Aorta (tissue), 5 donors: ENCODE measurements around the gene PBOV1. TPM values are rescaled to one million over a fixed set of nuclear protein-coding genes. Genes with fewer than 3 reads are reported as not detected.

Experiments used
- ATAC-seq: fragments of 200-7000 bp; cut with Tn5 transposase; one replicate; pipeline ENCODE4 v1.9.1; 2022; ENCODE audit warnings: moderate library complexity; ENCODE audit not compliant: low FRiP score
- DNase-seq, 2 donors: peaks; one replicate each; pipeline ENCODE4 v3.0.0-alpha.2; 2020
- H3K27ac ChIP-seq, 2 donors: one replicate each; pipeline ENCODE4 v1.5.1; 2013; ENCODE audit warnings: low read length in 2 of 2, mild to moderate bottlenecking in 2 of 2, moderate library complexity in 2 of 2, control low read depth in 1 of 2, inconsistent platforms in 1 of 2, low read depth in 1 of 2
- H3K27me3 ChIP-seq, 2 donors: one replicate each; pipeline ENCODE4 v1.6.1; 2013; ENCODE audit warnings: control low read depth in 1 of 2, low read length in 1 of 2, mild to moderate bottlenecking in 1 of 2, moderate library complexity in 1 of 2; ENCODE audit not compliant: insufficient read depth in 2 of 2, control insufficient read depth in 1 of 2
- H3K36me3 ChIP-seq, 2 donors: one replicate each; pipeline ENCODE4 v1.6.1; 2013; ENCODE audit warnings: control low read depth in 1 of 2, low read length in 1 of 2, mild to moderate bottlenecking in 1 of 2; ENCODE audit not compliant: insufficient read depth in 2 of 2, control insufficient read depth in 1 of 2
- H3K4me1 ChIP-seq, 2 donors: one replicate each; pipeline ENCODE4 v1.6.1; 2013; ENCODE audit warnings: low read length in 2 of 2, control low read depth in 1 of 2, mild to moderate bottlenecking in 1 of 2, moderate library complexity in 1 of 2; ENCODE audit not compliant: insufficient read depth in 2 of 2, control insufficient read depth in 1 of 2
- H3K4me3 ChIP-seq, 2 donors: one replicate each; pipeline ENCODE4 v1.5.1; 2013; ENCODE audit warnings: low read length in 2 of 2, control low read depth in 1 of 2, mild to moderate bottlenecking in 1 of 2
- H3K9me3 ChIP-seq: one replicate; pipeline ENCODE4 v1.6.1; 2013; ENCODE audit warnings: mild to moderate bottlenecking, low read length; ENCODE audit not compliant: control insufficient read depth
- WGBS, 2 donors: extraction: QIAGEN DNeasy Blood & Tissue Kit; methylation state at CpG; one replicate each; pipeline ENCODE4 v1.1.7; 2013; 5-methylcytosine and 5-hydroxymethylcytosine counted together
- intact Hi-C, 2 donors: fragments of 100-400 bp; cut with DNase I; formaldehyde crosslinking; loops; one replicate each; pipeline versions ENCODE4 v1.14.2 to v1.15.0; 2022
- polyA plus RNA-seq, 2 donors: library from polyadenylated mRNA; stranded (reverse); fragments of 200-250 nt; gene quantifications; one replicate each; pipeline ENCODE4 v1.2.3, GENCODE V29; 2013
- total RNA-seq, 2 donors: library from RNA; stranded (reverse); fragmentation: NEBNext Ultra II Directional; extraction: Animal tissue kit (Norgen Biotek cat#: 25700); gene quantifications; one replicate each; pipeline ENCODE4 v1.2.1, GENCODE V29; 2021
- donor health status: healthy with polysubstance abuse.
- donor health status: Bipolar disorder and iron deficiency.
- donor health status: DM: no; HTN: no; CAD: no.
- donor health status: DM: no; HTN: no; CAD: no.
- donor health status: DM: yes; HTN: yes; CAD: no.

Gene PBOV1
- total and polyA plus RNA-seq, 4 donors, result not detected

DNA sequence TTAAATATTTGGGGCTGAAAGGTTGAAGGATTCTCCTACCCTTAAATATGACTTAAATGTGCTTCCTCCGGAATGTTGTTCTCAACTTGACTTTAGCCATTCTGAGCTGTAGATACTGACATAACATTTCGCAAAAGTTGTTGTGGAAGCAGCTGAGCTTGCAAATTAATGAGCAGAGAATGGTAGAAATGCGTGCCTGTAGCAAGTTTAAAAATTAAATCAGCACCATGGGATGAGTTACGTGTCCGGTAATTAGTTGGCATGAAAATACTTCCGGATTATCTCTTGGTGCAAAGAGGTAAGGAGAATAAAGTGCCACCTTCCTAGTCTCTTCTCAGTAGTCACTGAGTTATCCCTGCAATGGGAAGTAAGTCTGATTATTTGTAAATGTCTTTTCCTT lies 23.6 kb upstream of the PBOV1 start:
- Histone ChIP-seq H3K27ac (no peak overlapping the region), H3K9me3 (no peaks in the 10 kb centered on the region), H3K4me3 (no peak overlapping the region), H3K27me3 (no peaks in the 10 kb centered on the region), H3K4me1 (no peaks in the 10 kb centered on the region), H3K36me3 (no peaks in the 10 kb centered on the region)
- intact Hi-C loops, result no loop called here
- DNase-seq, result no peak
- no peak for ATAC-seq
- WGBS, 2 donors, result 93 to 96% methylated on average over 6 of the region's 6 CpGs

DNA sequence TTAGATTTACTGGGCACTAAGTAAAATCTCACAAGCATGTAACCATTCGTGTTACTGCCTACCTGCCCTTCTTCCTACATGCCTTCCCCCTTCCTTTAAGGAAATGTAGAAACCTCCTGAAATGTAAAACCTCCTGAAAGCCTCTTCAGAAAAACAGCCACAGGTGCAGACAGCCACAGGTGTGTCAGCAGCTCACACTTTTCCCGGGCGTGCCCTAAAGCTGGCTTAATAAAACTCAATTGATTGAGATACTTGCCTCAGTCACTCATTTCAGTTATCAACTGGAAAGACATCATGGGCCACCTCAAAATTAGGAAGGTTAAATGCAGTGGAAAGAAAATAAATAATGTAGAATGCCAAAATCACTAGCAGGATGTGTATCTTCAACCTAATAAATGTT lies 23.1 kb upstream of the PBOV1 start:
- H3K9me3 ChIP-seq, result no peaks in the 10 kb centered on the region
- H3K4me3 ChIP-seq, result no peak overlapping the region
- no peaks in the 10 kb centered on the region for H3K36me3 ChIP-seq
- no peaks in the 10 kb centered on the region for H3K27me3 ChIP-seq
- no peak overlapping the region for H3K27ac ChIP-seq
- H3K4me1 ChIP-seq, result no peaks in the 10 kb centered on the region
- 91 to 94% methylated on average over 3 of the region's 3 CpGs for WGBS, 2 donors
- ATAC-seq (no peak), DNase-seq (no peak)
- intact Hi-C loops, result no loop called here

DNA sequence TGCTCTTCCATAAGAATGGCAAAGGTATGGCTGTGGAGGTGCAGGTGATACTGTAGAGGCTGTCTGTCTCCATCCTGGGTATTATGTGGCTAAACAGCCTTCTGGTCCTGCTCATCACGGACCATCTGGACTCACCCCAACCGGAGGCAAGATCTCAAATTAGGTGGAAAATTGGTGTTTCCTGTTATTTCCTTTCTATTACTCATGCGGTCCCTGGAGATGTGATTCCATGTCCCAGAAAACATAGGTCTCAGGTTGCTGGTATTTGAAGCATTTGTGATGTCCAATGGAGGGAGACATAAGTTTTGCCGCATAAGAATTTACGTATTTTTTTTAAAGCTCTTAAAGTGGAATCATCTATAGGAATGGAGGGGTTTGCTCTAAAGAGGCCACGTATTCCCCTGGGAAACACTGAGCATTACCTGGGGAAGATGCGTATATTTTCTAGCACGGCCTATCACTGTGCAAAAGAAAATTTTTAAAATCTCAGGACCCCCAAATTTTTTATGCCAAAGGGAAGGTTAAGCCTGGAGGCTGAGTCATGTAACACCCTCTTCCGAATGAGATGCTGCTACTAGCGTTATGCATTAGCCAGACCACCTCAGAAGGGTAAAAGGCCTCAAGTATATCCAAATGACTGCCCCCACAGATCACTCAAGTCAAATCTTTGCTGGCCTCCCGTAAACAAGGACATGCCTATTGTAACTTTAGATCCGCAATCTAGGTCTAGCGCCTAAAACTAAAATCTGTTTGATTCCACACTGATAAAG lies 22.4 kb upstream of the PBOV1 start:
- ATAC-seq (no peak), DNase-seq (no peak)
- H3K9me3 ChIP-seq, result no peaks in the 10 kb centered on the region
- H3K27ac ChIP-seq, result no peak overlapping the region
- no peaks in the 10 kb centered on the region for H3K36me3 ChIP-seq
- H3K4me3 ChIP-seq, result no peak overlapping the region
- WGBS, 2 donors, result 81 to 82% methylated on average over 13 of the region's 13 CpGs
- no peaks in the 10 kb centered on the region for H3K4me1 ChIP-seq
- intact Hi-C loops, result no loop called here
- no peaks in the 10 kb centered on the region for H3K27me3 ChIP-seq

DNA sequence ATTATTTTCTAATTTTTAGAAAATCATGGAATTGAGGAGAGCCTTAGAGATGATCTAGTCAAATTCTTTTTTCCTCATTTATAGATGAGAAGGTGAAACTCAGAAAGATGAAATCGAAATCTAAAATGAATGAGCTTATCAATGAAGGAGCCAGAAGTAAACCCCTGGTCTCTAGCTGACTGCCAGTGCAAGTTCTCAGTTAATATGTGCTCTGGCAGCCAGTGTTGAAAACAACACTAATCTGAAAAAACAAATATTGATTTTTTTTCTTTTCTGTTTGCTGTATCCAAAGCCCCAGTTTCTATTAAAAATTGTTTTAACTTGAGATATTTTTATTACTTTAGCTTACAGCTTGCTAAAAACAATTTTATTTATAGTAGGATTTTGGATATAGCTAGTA lies 21.5 kb upstream of the PBOV1 start:
- ATAC-seq (no peak), DNase-seq (no peak)
- 89 to 98% methylated on average over 1 of the region's 1 CpG for WGBS, 2 donors
- intact Hi-C loops, result no loop called here
- H3K4me3 ChIP-seq, result no peak overlapping the region
- H3K9me3 ChIP-seq, result no peaks in the 10 kb centered on the region
- no peaks in the 10 kb centered on the region for H3K27me3 ChIP-seq
- H3K4me1 ChIP-seq, result no peaks in the 10 kb centered on the region
- no peaks in the 10 kb centered on the region for H3K36me3 ChIP-seq
- no peak overlapping the region for H3K27ac ChIP-seq

DNA sequence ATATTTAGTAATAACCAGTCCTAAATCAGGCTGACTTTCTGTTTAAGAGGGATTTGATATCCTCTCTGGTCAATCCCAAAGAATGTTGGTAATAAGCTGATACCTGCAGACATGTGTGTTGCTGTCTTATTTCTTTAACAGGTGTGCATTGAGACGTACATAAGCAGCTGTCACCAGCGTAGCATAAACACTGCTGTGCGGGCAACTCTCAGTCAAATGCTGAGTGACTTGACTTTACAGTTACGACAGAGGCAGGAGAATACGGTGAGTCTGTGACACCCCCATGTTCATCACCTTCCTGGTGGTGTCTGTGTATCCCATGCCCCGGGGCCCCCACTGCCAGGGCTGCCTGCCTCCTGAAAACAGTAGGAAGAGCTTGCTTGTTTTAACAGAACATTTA lies 20.1 kb upstream of the PBOV1 start:
- no peak for ATAC-seq
- intact Hi-C loops, result no loop called here

DNA sequence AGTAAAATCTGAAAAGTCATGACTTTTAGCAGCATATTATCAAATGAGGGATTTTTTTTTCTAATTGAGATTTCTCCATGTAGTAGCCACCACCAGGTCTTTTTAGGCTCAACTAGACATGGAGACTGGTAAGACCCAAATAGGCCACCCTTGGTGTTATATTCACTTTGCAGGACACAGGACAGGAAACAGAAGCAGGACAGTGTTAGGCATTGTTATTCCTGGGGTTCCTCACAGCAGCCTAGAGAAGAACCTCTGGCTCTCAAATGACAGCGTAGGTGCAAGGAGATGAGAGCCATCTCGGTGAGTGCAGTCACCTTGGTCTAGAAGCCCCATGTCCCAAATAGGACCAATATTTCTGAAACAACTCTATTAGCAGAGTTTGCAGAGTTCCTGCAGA lies 19.2 kb upstream of the PBOV1 start:
- Histone ChIP-seq H3K27me3 (no peaks in the 10 kb centered on the region), H3K4me3 (no peak overlapping the region), H3K27ac (no peak overlapping the region), H3K4me1 (no peaks in the 10 kb centered on the region), H3K9me3 (no peaks in the 10 kb centered on the region), H3K36me3 (no peaks in the 10 kb centered on the region)
- DNase-seq (no peak), ATAC-seq (no peak)
- intact Hi-C loops, result no loop called here
- WGBS, 2 donors, result 97 to 98% methylated on average over 2 of the region's 2 CpGs

More for the DNA sequence above, 20.1 kb upstream of the PBOV1 start:
- no peaks in the 10 kb centered on the region for H3K4me1 ChIP-seq
- H3K27me3 ChIP-seq, result no peaks in the 10 kb centered on the region
- DNase-seq, result no peak
- H3K27ac ChIP-seq, result no peak overlapping the region
- no peaks in the 10 kb centered on the region for H3K36me3 ChIP-seq
- H3K4me3 ChIP-seq, result no peak overlapping the region
- WGBS, 2 donors, result 94 to 99% methylated on average over 6 of the region's 6 CpGs
- no peaks in the 10 kb centered on the region for H3K9me3 ChIP-seq

DNA sequence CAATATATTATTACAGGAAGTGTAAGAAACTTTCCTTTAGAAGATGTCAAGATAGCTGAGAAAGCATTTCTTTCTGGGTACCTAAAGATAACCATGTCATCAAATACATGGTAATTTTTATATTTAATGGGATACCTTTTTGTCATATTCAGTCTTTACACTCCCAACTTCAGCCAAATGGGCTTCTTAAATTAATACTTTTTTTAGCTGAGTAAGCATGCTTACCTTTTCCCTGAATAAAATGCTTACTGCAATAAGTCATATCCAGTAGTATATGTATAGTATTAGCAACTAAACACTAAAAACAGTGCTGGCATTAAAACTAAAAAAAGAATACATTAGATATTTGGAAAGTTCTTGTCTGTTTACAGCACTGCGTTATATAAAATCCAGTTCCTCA lies 17.4 kb upstream of the PBOV1 start:
- DNase-seq, result no peak
- H3K4me1 ChIP-seq, result no peaks in the 10 kb centered on the region
- 50 to 53% methylated on average over 1 of the region's 1 CpG for WGBS, 2 donors
- H3K9me3 ChIP-seq, result no peaks in the 10 kb centered on the region
- no peak overlapping the region for H3K27ac ChIP-seq
- no peaks in the 10 kb centered on the region for H3K36me3 ChIP-seq
- ATAC-seq, result no peak
- intact Hi-C loops, result no loop called here
- H3K4me3 ChIP-seq, result no peak overlapping the region
- no peaks in the 10 kb centered on the region for H3K27me3 ChIP-seq

DNA sequence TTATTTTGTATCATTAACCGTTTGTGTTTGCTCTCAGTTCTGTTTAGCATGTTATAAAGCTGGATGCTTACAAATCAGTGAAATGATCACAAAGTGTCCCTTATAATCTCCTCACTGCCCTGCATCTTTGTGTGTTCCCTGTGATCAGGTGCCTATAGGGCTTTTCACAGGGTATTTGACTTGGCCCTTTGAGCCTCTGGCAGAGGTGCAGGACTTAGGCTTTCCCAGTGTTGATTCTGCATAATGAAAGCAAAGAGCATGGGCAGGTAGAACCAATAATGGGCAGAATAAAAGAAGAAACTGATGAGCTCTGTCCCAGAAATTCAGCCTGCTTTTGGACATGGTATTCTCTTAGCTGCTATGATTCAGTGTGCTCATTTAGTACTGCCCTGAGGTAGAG lies 16.9 kb upstream of the PBOV1 start:
- Histone ChIP-seq H3K27me3 (no peaks in the 10 kb centered on the region), H3K4me1 (no peaks in the 10 kb centered on the region), H3K27ac (no peak overlapping the region), H3K4me3 (no peak overlapping the region), H3K36me3 (no peaks in the 10 kb centered on the region), H3K9me3 (no peaks in the 10 kb centered on the region)
- DNase-seq (no peak), ATAC-seq (no peak)
- intact Hi-C loops, result no loop called here
- 64 to 68% methylated on average over 1 of the region's 1 CpG for WGBS, 2 donors

DNA sequence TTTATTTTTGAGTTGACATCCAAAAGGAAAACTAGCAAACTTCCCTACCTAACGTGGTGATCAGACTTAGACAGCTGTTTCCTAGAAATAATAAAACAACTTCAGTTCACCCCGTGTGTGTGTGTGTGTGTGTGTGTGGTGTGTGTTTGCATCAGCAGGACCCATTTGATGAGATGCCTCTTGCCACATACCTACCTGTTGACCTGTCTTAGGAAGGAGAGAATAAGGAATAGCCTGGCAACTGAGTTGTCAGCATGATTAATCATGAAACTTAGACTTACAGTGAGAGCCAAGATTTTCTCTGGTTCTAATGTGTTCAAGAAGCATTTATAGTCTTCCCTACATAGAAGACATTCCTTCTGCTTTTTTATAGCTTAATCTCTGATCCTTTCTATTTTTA lies 16.1 kb upstream of the PBOV1 start:
- Histone ChIP-seq H3K4me1 (no peaks in the 10 kb centered on the region), H3K27me3 (no peaks in the 10 kb centered on the region), H3K36me3 (no peaks in the 10 kb centered on the region), H3K27ac (no peak overlapping the region), H3K9me3 (no peaks in the 10 kb centered on the region), H3K4me3 (no peak overlapping the region)
- 37 to 48% methylated on average over 2 of the region's 2 CpGs for WGBS, 2 donors
- ATAC-seq (no peak), DNase-seq (no peak)
- intact Hi-C loops, result loop anchor here in 1 of 2 donors (5.0 kb wide), 1 partner anchor 268 kb away; no protein-coding TSS in a partner anchor
